HCT116 (cell line): Measurements from ENCODE around the gene ADGRG1.

Source experiments
- CEBPB ChIP-seq: IDR thresholded peaks from 2 replicates; pipeline ENCODE4 v1.6.1; 2012; ENCODE audit warnings: low read depth
- CTCF ChIP-seq, 3 experiments: fragments of 200-600 bp in 1 of 3; sonication (generic) in 1 of 3; IDR thresholded peaks in 2 of 3; conservative IDR thresholded peaks in 1 of 3; 2 replicates each; pipeline ENCODE4 v1.5.1; 2012 to 2017; ENCODE audit warnings: low read depth in 2 of 3, low read length in 2 of 3, antibody characterized with exemption in 1 of 3, borderline replicate concordance in 1 of 3, control low read depth in 1 of 3, mild to moderate bottlenecking in 1 of 3, mixed read lengths in 1 of 3, mixed run types in 1 of 3, moderate library complexity in 1 of 3; ENCODE audit not compliant: insufficient read depth in 1 of 3
- EZH2 ChIP-seq: fragments of 200-600 bp; sonication (generic); IDR thresholded peaks from 2 replicates; pipeline ENCODE4 v1.6.1; 2017; ENCODE audit warnings: antibody characterized with exemption, mixed run types
- EZH2phosphoT487 ChIP-seq: fragments of 200-600 bp; IDR thresholded peaks from 2 replicates; pipeline ENCODE4 v1.6.1; 2018; ENCODE audit warnings: antibody characterized with exemption, borderline replicate concordance
- JUND ChIP-seq: IDR thresholded peaks from 2 replicates; pipeline ENCODE4 v1.6.1; 2012
- POLR2A ChIP-seq: IDR thresholded peaks from 2 replicates; pipeline ENCODE4 v1.7.0; 2011; ENCODE audit warnings: borderline replicate concordance; ENCODE audit not compliant: insufficient read depth, insufficient read length; ENCODE audit errors: extremely low read depth
- POLR2AphosphoS5 ChIP-seq: IDR thresholded peaks from 2 replicates; pipeline ENCODE4 v1.6.1; 2011; ENCODE audit warnings: mild to moderate bottlenecking, low read depth, low read length, moderate library complexity
- RAD21 ChIP-seq: IDR thresholded peaks from 2 replicates; pipeline ENCODE4 v1.6.1; 2012; ENCODE audit warnings: low read depth, mild to moderate bottlenecking
- SP1 ChIP-seq: IDR thresholded peaks from 2 replicates; pipeline ENCODE4 v1.6.1; 2012; ENCODE audit warnings: low read depth
- SRF ChIP-seq: IDR thresholded peaks from 2 replicates; pipeline ENCODE4 v1.6.1; 2012; ENCODE audit warnings: low read depth
- YY1 ChIP-seq: IDR thresholded peaks from 2 replicates; pipeline ENCODE4 v1.6.1; 2011; ENCODE audit warnings: low read length, low read depth, moderate library complexity, mild to moderate bottlenecking; ENCODE audit not compliant: insufficient replicate concordance; ENCODE audit errors: extremely low read depth
- ZFX ChIP-seq: fragments of 450-650 bp; IDR thresholded peaks from 2 replicates; pipeline ENCODE4 v1.6.1; 2017
- TF ChIP-seq, protein P1 (sequence below): IDR thresholded peaks from 2 replicates; pipeline ENCODE4 v1.6.1; 2012

DNA sequence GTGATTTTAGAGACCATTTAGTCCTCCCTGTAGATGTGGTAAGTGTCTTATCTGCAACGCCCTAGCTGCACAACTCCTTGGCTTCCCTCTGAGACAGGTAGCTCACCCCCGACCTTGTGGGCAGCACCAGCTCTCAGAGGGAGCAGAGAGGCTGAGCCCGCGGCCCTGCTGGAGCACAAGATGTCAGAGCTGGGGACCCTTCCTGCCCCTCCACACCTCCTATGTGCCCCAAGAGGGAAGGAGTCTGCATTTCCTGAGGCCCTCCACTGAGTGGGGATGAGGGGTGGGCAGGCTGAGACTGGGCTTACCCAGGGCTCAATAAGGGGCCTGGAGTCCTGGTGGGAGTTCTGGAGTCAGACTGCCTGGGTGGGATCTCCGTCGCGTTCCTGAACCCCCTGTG, 12.2 kb upstream of the ADGRG1 start:
- TF ChIP-seq POLR2A (no peak), CTCF (IDR thresholded peaks at IDR 0.05 in 2 of 3, conservative IDR thresholded peaks at IDR 0.05 in 1 of 3; ENCODE audit: borderline replicate concordance in 1 of 3, insufficient read depth in 1 of 3, low read depth in 2 of 3, low read length in 2 of 3) (no peak), EZH2phosphoT487 (no peak), YY1 (no peak), POLR2AphosphoS5 (no peak), SP1 (no peak), EZH2 (no peak), RAD21 (no peak), ZFX (no peak), CEBPB (no peak), SRF (no peak), JUND (no peak)
- TF ChIP-seq, protein P1, sequence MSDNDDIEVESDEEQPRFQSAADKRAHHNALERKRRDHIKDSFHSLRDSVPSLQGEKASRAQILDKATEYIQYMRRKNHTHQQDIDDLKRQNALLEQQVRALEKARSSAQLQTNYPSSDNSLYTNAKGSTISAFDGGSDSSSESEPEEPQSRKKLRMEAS, result no peak
